Stomach smooth muscle (tissue), 2 donors: ENCODE data around the gene AGBL1.

Experiments used
- H3K27ac ChIP-seq: one replicate; pipeline ENCODE4 v1.7.0; 2013; ENCODE audit warnings: mild to moderate bottlenecking, low read length, inconsistent platforms
- H3K27me3 ChIP-seq, 2 donors: one replicate each; pipeline ENCODE4 v1.7.0; 2013; ENCODE audit warnings: low read length in 2 of 2; ENCODE audit not compliant: insufficient read depth in 2 of 2, control insufficient read depth in 1 of 2
- H3K36me3 ChIP-seq, 2 donors: one replicate each; pipeline ENCODE4 v1.7.0; 2013; ENCODE audit warnings: low read length in 2 of 2; ENCODE audit not compliant: control insufficient read depth in 2 of 2, insufficient read depth in 2 of 2
- H3K4me1 ChIP-seq: one replicate; pipeline ENCODE4 v1.7.0; 2013; ENCODE audit warnings: low read length; ENCODE audit not compliant: control insufficient read depth, insufficient read depth
- H3K4me3 ChIP-seq, 2 donors: one replicate each; pipeline ENCODE4 v1.7.0; 2013; ENCODE audit warnings: low read length in 2 of 2
- H3K9ac ChIP-seq, 2 donors: one replicate each; pipeline ENCODE4 v1.7.0; 2013; ENCODE audit warnings: low read length in 2 of 2, mild to moderate bottlenecking in 1 of 2
- H3K9me3 ChIP-seq, 2 donors: one replicate each; pipeline ENCODE4 v1.7.0; 2013; ENCODE audit warnings: low read length in 2 of 2; ENCODE audit not compliant: control insufficient read depth in 2 of 2
- donor health status: healthy.
- donor health status: Pancreatic carcinoma.

Gene AGBL1

GRCh38 chr15:86349565-86349964 is 269.9 kb downstream of the AGBL1 start:
- no peaks in the 10 kb centered on the region for H3K36me3 ChIP-seq
- no peak overlapping the region for H3K27ac ChIP-seq
- H3K4me3 ChIP-seq: no peak overlapping the region
- H3K9me3 ChIP-seq: no peaks in the 10 kb centered on the region
- no peak overlapping the region for H3K9ac ChIP-seq
- no peaks in the 10 kb centered on the region for H3K4me1 ChIP-seq
- H3K27me3 ChIP-seq: no peaks in the 10 kb centered on the region

- Histone ChIP-seq H3K9ac (no peak overlapping the region), H3K9me3 (no peaks in the 10 kb centered on the region), H3K36me3 (no peaks in the 10 kb centered on the region), H3K4me3 (no peak overlapping the region), H3K27ac (no peak overlapping the region), H3K27me3 (no peaks in the 10 kb centered on the region), H3K4me1 (no peaks in the 10 kb centered on the region)
These were observed 273.5 kb downstream of the AGBL1 start for GRCh38 chr15:86353213-86353612.

- H3K9ac ChIP-seq: no peak overlapping the region
- no peak overlapping the region for H3K27ac ChIP-seq
- no peaks in the 10 kb centered on the region for H3K4me1 ChIP-seq
- H3K36me3 ChIP-seq: no peaks in the 10 kb centered on the region
- no peaks in the 10 kb centered on the region for H3K9me3 ChIP-seq
- no peak overlapping the region for H3K4me3 ChIP-seq
- H3K27me3 ChIP-seq: no peaks in the 10 kb centered on the region
These were observed 275.7 kb downstream of the AGBL1 start for GRCh38 chr15:86355361-86355760.

GRCh38 chr15:86355801-86356200 is 276.1 kb downstream of the AGBL1 start:
- no peak overlapping the region for H3K9ac ChIP-seq

GRCh38 chr15:86362555-86362954 is 282.9 kb downstream of the AGBL1 start:
- Histone ChIP-seq H3K9me3 (no peaks in the 10 kb centered on the region), H3K4me1 (no peaks in the 10 kb centered on the region), H3K4me3 (no peak overlapping the region), H3K27ac (no peak overlapping the region), H3K36me3 (no peaks in the 10 kb centered on the region), H3K27me3 (no peaks in the 10 kb centered on the region), H3K9ac (no peak overlapping the region)

More at GRCh38 chr15:86355801-86356200, 276.1 kb downstream of the AGBL1 start:
- Histone ChIP-seq H3K27ac (no peak overlapping the region), H3K4me3 (no peak overlapping the region), H3K36me3 (no peaks in the 10 kb centered on the region), H3K9me3 (no peaks in the 10 kb centered on the region), H3K27me3 (no peaks in the 10 kb centered on the region), H3K4me1 (no peaks in the 10 kb centered on the region)

GRCh38 chr15:86373147-86373546 is 293.5 kb downstream of the AGBL1 start:
- H3K27ac ChIP-seq: no peak overlapping the region
- no peaks in the 10 kb centered on the region for H3K36me3 ChIP-seq
- no peak overlapping the region for H3K9ac ChIP-seq
- H3K27me3 ChIP-seq: no peaks in the 10 kb centered on the region
- no peaks in the 10 kb centered on the region for H3K4me1 ChIP-seq
- H3K9me3 ChIP-seq: peaks cover 0 to 3% of the 10 kb centered on the region in 2 donors
- no peak overlapping the region for H3K4me3 ChIP-seq

- Histone ChIP-seq H3K27ac (no peak overlapping the region), H3K9me3 (peaks cover 0 to 3% of the 10 kb centered on the region in 2 donors)
These were observed 296.1 kb downstream of the AGBL1 start for GRCh38 chr15:86375733-86376280.

GRCh38 chr15:86377914-86378313 is 298.2 kb downstream of the AGBL1 start:
- no peaks in the 10 kb centered on the region for H3K9me3 ChIP-seq
- H3K36me3 ChIP-seq: no peaks in the 10 kb centered on the region
- H3K4me3 ChIP-seq: no peak overlapping the region
- no peak overlapping the region for H3K9ac ChIP-seq
- peaks cover 0 to 2% of the 10 kb centered on the region in 2 donors for H3K27me3 ChIP-seq
- no peak overlapping the region for H3K27ac ChIP-seq
- no peaks in the 10 kb centered on the region for H3K4me1 ChIP-seq

More at GRCh38 chr15:86375733-86376280, 296.1 kb downstream of the AGBL1 start:
- Histone ChIP-seq H3K9ac (no peak overlapping the region), H3K4me3 (no peak overlapping the region), H3K36me3 (no peaks in the 10 kb centered on the region), H3K4me1 (no peaks in the 10 kb centered on the region), H3K27me3 (no peaks in the 10 kb centered on the region)

- Histone ChIP-seq H3K4me3 (no peak overlapping the region), H3K9me3 (no peaks in the 10 kb centered on the region), H3K27ac (no peak overlapping the region), H3K36me3 (no peaks in the 10 kb centered on the region), H3K27me3 (peaks cover 0 to 2% of the 10 kb centered on the region in 2 donors), H3K4me1 (no peaks in the 10 kb centered on the region), H3K9ac (no peak overlapping the region)
These were observed 302.7 kb downstream of the AGBL1 start for GRCh38 chr15:86382341-86382740.

GRCh38 chr15:86383611-86384010 is 303.9 kb downstream of the AGBL1 start:
- Histone ChIP-seq H3K4me1 (no peaks in the 10 kb centered on the region), H3K27ac (no peak overlapping the region)

GRCh38 chr15:86384186-86384585 is 304.5 kb downstream of the AGBL1 start:
- Histone ChIP-seq H3K27ac (no peak overlapping the region), H3K27me3 (peaks cover 0 to 2% of the 10 kb centered on the region in 2 donors), H3K4me3 (no peak overlapping the region), H3K9ac (no peak overlapping the region), H3K36me3 (no peaks in the 10 kb centered on the region), H3K9me3 (no peaks in the 10 kb centered on the region), H3K4me1 (no peaks in the 10 kb centered on the region)

More at GRCh38 chr15:86383611-86384010, 303.9 kb downstream of the AGBL1 start:
- Histone ChIP-seq H3K9me3 (no peaks in the 10 kb centered on the region), H3K27me3 (peaks cover 0 to 2% of the 10 kb centered on the region in 2 donors), H3K36me3 (no peaks in the 10 kb centered on the region), H3K4me3 (no peak overlapping the region), H3K9ac (no peak overlapping the region)
